SK-N-SH treated with all-trans-retinoic acid at 6 μM for 48 hours (cell line): Measurements from ENCODE around the gene RAD51B.
A peak's percentile ranks its signal among the peaks of the same experiment; 100 is the strongest.

ENCODE experiments used
- ATAC-seq: fragments of 200-7000 bp; cut with Tn5 transposase; 3 replicates; pipeline ENCODE4 v1.9.1; 2020; ENCODE audit warnings: mild to moderate bottlenecking, moderate library complexity
- ARNTL ChIP-seq: fragments of 450-650 bp; formaldehyde crosslinking; IDR thresholded peaks from 2 replicates; pipeline ENCODE4 v1.5.0; 2020; ENCODE audit warnings: low read depth, mild to moderate bottlenecking, moderate library complexity, borderline replicate concordance
- BACH2 ChIP-seq: fragments of 250-450 bp; sonication (Bioruptor Pico); IDR thresholded peaks from 2 replicates; pipeline ENCODE4 v1.9.0; 2021; ENCODE audit warnings: mild to moderate bottlenecking, borderline replicate concordance
- CREB5 ChIP-seq: fragments of 250-450 bp; sonication (Bioruptor Pico); IDR thresholded peaks from 2 replicates; pipeline ENCODE4 v1.5.1; 2020; ENCODE audit warnings: low read depth, mild to moderate bottlenecking, moderate library complexity
- CSDC2 ChIP-seq: fragments of 250-450 bp; sonication (Bioruptor Pico); IDR thresholded peaks from 2 replicates; pipeline ENCODE4 v1.5.0; 2020; ENCODE audit warnings: mild to moderate bottlenecking, moderate library complexity
- CSRNP3 ChIP-seq: fragments of 250-450 bp; sonication (Bioruptor Pico); IDR thresholded peaks from 2 replicates; pipeline ENCODE4 v1.5.1; 2021; ENCODE audit warnings: mild to moderate bottlenecking, moderate library complexity
- GLIS3 ChIP-seq: fragments of 250-450 bp; sonication (Bioruptor Pico); IDR thresholded peaks from 2 replicates; pipeline ENCODE4 v1.5.0; 2020; ENCODE audit warnings: mild to moderate bottlenecking, moderate library complexity
- PATZ1 ChIP-seq: fragments of 250-450 bp; sonication (Bioruptor Pico); IDR thresholded peaks from 2 replicates; pipeline ENCODE4 v1.8.0; 2020; ENCODE audit warnings: mild to moderate bottlenecking, moderate library complexity, borderline replicate concordance
- POU6F1 ChIP-seq: fragments of 250-450 bp; sonication (Bioruptor Pico); IDR thresholded peaks from 2 replicates; pipeline ENCODE4 v1.8.0; 2021; ENCODE audit warnings: low read depth, mild to moderate bottlenecking, moderate library complexity, borderline replicate concordance
- PPARA ChIP-seq: fragments of 250-450 bp; sonication (Bioruptor Pico); IDR thresholded peaks from 2 replicates; pipeline ENCODE4 v1.5.0; 2020; ENCODE audit warnings: mild to moderate bottlenecking, borderline replicate concordance
- RARB ChIP-seq: fragments of 250-450 bp; sonication (Bioruptor Pico); IDR thresholded peaks from 2 replicates; pipeline ENCODE4 v1.8.0; 2021; ENCODE audit warnings: mild to moderate bottlenecking, moderate library complexity
- TCF4 ChIP-seq: fragments of 250-450 bp; sonication (Bioruptor Pico); IDR thresholded peaks from 2 replicates; pipeline ENCODE4 v1.8.0; 2021; ENCODE audit warnings: mild to moderate bottlenecking, moderate library complexity, borderline replicate concordance
- TOX ChIP-seq: fragments of 250-450 bp; sonication (Bioruptor Pico); IDR thresholded peaks from 2 replicates; pipeline ENCODE4 v1.8.0; 2021; ENCODE audit warnings: mild to moderate bottlenecking, moderate library complexity, borderline replicate concordance
- TSHZ2 ChIP-seq: fragments of 250-450 bp; sonication (Bioruptor Pico); IDR thresholded peaks from 2 replicates; pipeline ENCODE4 v1.5.0; 2020; ENCODE audit warnings: mild to moderate bottlenecking, moderate library complexity
- ZC3H10 ChIP-seq: fragments of 250-450 bp; sonication (Bioruptor Pico); IDR thresholded peaks from 2 replicates; pipeline ENCODE4 v1.5.1; 2021; ENCODE audit warnings: mild to moderate bottlenecking, moderate library complexity
- ZFP3 ChIP-seq: fragments of 250-450 bp; sonication (Bioruptor Pico); IDR thresholded peaks from 2 replicates; pipeline ENCODE4 v1.5.0; 2020; ENCODE audit warnings: mild to moderate bottlenecking, moderate library complexity
- ZFP30 ChIP-seq: fragments of 450-650 bp; formaldehyde crosslinking; IDR thresholded peaks from 2 replicates; pipeline ENCODE4 v1.5.0; 2022; ENCODE audit warnings: mild to moderate bottlenecking, moderate library complexity
- ZNF565 ChIP-seq: fragments of 450-650 bp; formaldehyde crosslinking; conservative IDR thresholded peaks from 2 replicates; pipeline ENCODE4 v1.5.0; 2020; ENCODE audit warnings: low read depth, mild to moderate bottlenecking, moderate library complexity
- ZNF70 ChIP-seq: fragments of 450-650 bp; formaldehyde crosslinking; IDR thresholded peaks from 2 replicates; pipeline ENCODE4 v1.5.0; 2020; ENCODE audit warnings: mild to moderate bottlenecking, moderate library complexity
- ZNF8 ChIP-seq: fragments of 450-650 bp; formaldehyde crosslinking; IDR thresholded peaks from 2 replicates; pipeline ENCODE4 v1.5.0; 2020; ENCODE audit warnings: mild to moderate bottlenecking, moderate library complexity

Gene RAD51B

GRCh38 chr14:68081489-68081888, 261.9 kb downstream of the RAD51B start (continued):
- TF ChIP-seq ARNTL (CRISPR knock-in tag) (no peak), POU6F1 (no peak), ZC3H10 (no peak), CSRNP3 (CRISPR knock-in tag) (no peak)

GRCh38 chr14:68082698-68083291, 263.2 kb downstream of the RAD51B start:
- no peak for TF ChIP-seq RARB
- no peak for TF ChIP-seq ZNF70 (CRISPR knock-in tag)
- TF ChIP-seq PPARA, result no peak
- TF ChIP-seq GLIS3 (CRISPR knock-in tag), result no peak
- TF ChIP-seq BACH2 (CRISPR knock-in tag), result no peak
- no peak for TF ChIP-seq ZNF8 (CRISPR knock-in tag)
- TF ChIP-seq ZFP3 (CRISPR knock-in tag), result no peak
- TF ChIP-seq TSHZ2 (CRISPR knock-in tag), result no peak
- TF ChIP-seq PATZ1 (CRISPR knock-in tag), result no peak
- TF ChIP-seq ZFP30, result no peak
- no peak for ATAC-seq

GRCh38 chr14:68084256-68084655, 264.7 kb downstream of the RAD51B start:
- no peak for TF ChIP-seq POU6F1
- no peak for TF ChIP-seq ZC3H10
- TF ChIP-seq PATZ1 (CRISPR knock-in tag), result no peak
- ATAC-seq, result peak; percentile 59

- no peak for ATAC-seq
- TF ChIP-seq TCF4 (CRISPR knock-in tag), result no peak
- no peak for TF ChIP-seq CSDC2 (CRISPR knock-in tag)
- TF ChIP-seq ZNF565 (CRISPR knock-in tag), result no peak
- no peak for TF ChIP-seq BACH2 (CRISPR knock-in tag)
- no peak for TF ChIP-seq TSHZ2 (CRISPR knock-in tag)
- no peak for TF ChIP-seq ZFP30
- TF ChIP-seq ARNTL (CRISPR knock-in tag), result no peak
- no peak for TF ChIP-seq ZC3H10
- no peak for TF ChIP-seq CREB5 (CRISPR knock-in tag)
- no peak for TF ChIP-seq TOX (CRISPR knock-in tag)
- TF ChIP-seq RARB, result no peak
Measured at GRCh38 chr14:68085742-68086141, 266.2 kb downstream of the RAD51B start.
